RWPE2 (cell line): ENCODE results near the gene PTPRN2.

ENCODE experiments used
- ATAC-seq: fragments of 200-7000 bp; cut with Tn5 transposase; 3 replicates; pipeline ENCODE4 v1.9.1; 2021; ENCODE audit warnings: low read depth
- DNase-seq: peaks from one replicate; pipeline ENCODE4 v3.0.0-alpha.2; 2020; ENCODE audit warnings: low spot score
- H3K27ac ChIP-seq: fragments of 450-650 bp; 2 replicates; pipeline ENCODE4 v1.5.1; 2017; ENCODE audit warnings: mild to moderate bottlenecking; ENCODE audit not compliant: poor library complexity, severe bottlenecking
- H3K27me3 ChIP-seq: fragments of 250-450 bp; sonication (Bioruptor Pico); 2 replicates; pipeline ENCODE4 v1.5.1; 2021; ENCODE audit warnings: mild to moderate bottlenecking, moderate library complexity; ENCODE audit not compliant: insufficient read depth, poor library complexity, severe bottlenecking
- H3K36me3 ChIP-seq: fragments of 250-450 bp; sonication (Bioruptor Pico); 2 replicates; pipeline ENCODE4 v1.5.1; 2020; ENCODE audit warnings: low read depth, mild to moderate bottlenecking, moderate library complexity
- H3K4me1 ChIP-seq: fragments of 250-450 bp; sonication (Bioruptor Pico); 2 replicates; pipeline ENCODE4 v1.5.1; 2021; ENCODE audit warnings: mild to moderate bottlenecking, moderate library complexity; ENCODE audit not compliant: insufficient read depth, poor library complexity, severe bottlenecking
- H3K4me3 ChIP-seq: fragments of 250-450 bp; sonication (Bioruptor Pico); 2 replicates; pipeline ENCODE4 v1.5.1; 2021; ENCODE audit warnings: mild to moderate bottlenecking, moderate library complexity; ENCODE audit not compliant: severe bottlenecking
- H3K9me3 ChIP-seq: fragments of 250-450 bp; sonication (Bioruptor Pico); 2 replicates; pipeline ENCODE4 v1.5.1; 2021; ENCODE audit warnings: mild to moderate bottlenecking, moderate library complexity; ENCODE audit not compliant: severe bottlenecking
- CTCF ChIP-seq: fragments of 450-650 bp; IDR thresholded peaks from one replicate; pipeline ENCODE4 v1.5.1; 2017; ENCODE audit warnings: mild to moderate bottlenecking, moderate library complexity; ENCODE audit not compliant: poor library complexity, severe bottlenecking

PTPRN2 gene

GRCh38 chr7:157932498-157933218, 655.0 kb downstream of the PTPRN2 start:
- TF ChIP-seq CTCF = no peak
- no peaks in the 10 kb centered on the region for H3K4me1 ChIP-seq
- no peak for DNase-seq

GRCh38 chr7:157930926-157931466, 656.6 kb downstream of the PTPRN2 start:
- Histone ChIP-seq H3K27ac (no peak overlapping the region), H3K36me3 (no peaks in the 10 kb centered on the region), H3K9me3 (peaks cover 26% of the 10 kb centered on the region), H3K4me3 (no peak overlapping the region), H3K27me3 (no peaks in the 10 kb centered on the region), H3K4me1 (no peaks in the 10 kb centered on the region)
- ATAC-seq (no peak), DNase-seq (no peak)
- no peak for TF ChIP-seq CTCF

More at GRCh38 chr7:157932498-157933218, 655.0 kb downstream of the PTPRN2 start:
- Histone ChIP-seq H3K27me3 (no peaks in the 10 kb centered on the region), H3K9me3 (peaks cover 32% of the 10 kb centered on the region), H3K27ac (no peak overlapping the region), H3K36me3 (no peaks in the 10 kb centered on the region), H3K4me3 (no peak overlapping the region)
- ATAC-seq = no peak

GRCh38 chr7:157930441-157930840, 657.2 kb downstream of the PTPRN2 start:
- Histone ChIP-seq H3K27me3 (no peaks in the 10 kb centered on the region), H3K4me1 (no peaks in the 10 kb centered on the region), H3K36me3 (no peaks in the 10 kb centered on the region), H3K4me3 (no peak overlapping the region), H3K27ac (no peak overlapping the region), H3K9me3 (peaks cover 26% of the 10 kb centered on the region)
- ATAC-seq (no peak), DNase-seq (no peak)
- TF ChIP-seq CTCF = no peak

- no peaks in the 10 kb centered on the region for H3K36me3 ChIP-seq
- ATAC-seq = no peak
- H3K27ac ChIP-seq = no peak overlapping the region
- no peak overlapping the region for H3K4me3 ChIP-seq
- no peak for TF ChIP-seq CTCF
- peaks cover 25% of the 10 kb centered on the region for H3K9me3 ChIP-seq
- H3K4me1 ChIP-seq = no peaks in the 10 kb centered on the region
- H3K27me3 ChIP-seq = no peaks in the 10 kb centered on the region
- no peak for DNase-seq
These were observed 658.0 kb downstream of the PTPRN2 start for GRCh38 chr7:157929671-157930070.

- no peak for ATAC-seq
- H3K9me3 ChIP-seq = peaks cover 18% of the 10 kb centered on the region
- H3K36me3 ChIP-seq = no peaks in the 10 kb centered on the region
- no peak overlapping the region for H3K27ac ChIP-seq
- H3K27me3 ChIP-seq = no peaks in the 10 kb centered on the region
- DNase-seq = no peak
- no peaks in the 10 kb centered on the region for H3K4me1 ChIP-seq
- no peak overlapping the region for H3K4me3 ChIP-seq
- no peak for TF ChIP-seq CTCF
These were observed 658.7 kb downstream of the PTPRN2 start for GRCh38 chr7:157928808-157929425.
